ENCODE data around the gene ACTN3.
"Not testable (repeated sequence)": the region's sequence is repeated elsewhere in the genome, so short reads cannot be mapped to it uniquely, and the experiment has no call there.

The ACTN3 gene

DNA sequence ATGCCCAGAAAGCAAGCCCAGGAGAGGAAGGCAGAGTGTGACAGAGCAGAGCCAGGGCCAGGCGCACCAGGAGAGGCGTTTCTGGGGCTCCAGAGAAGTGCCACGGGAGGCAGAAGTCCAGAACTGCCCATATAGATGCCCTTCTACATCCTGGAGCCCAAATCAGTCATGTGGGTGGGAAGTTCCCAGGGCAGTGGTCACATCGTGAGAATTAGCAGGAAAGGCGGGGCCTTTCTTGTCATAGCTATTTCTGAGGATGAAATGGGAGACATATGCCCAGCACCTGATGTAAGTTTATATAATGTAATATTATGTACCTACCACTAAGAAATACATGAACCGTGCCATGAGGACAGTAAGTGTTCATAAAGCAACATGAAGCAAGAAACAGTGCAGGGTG, 13.9 kb upstream of the ACTN3 start:
- Mint-ChIP-seq H3K27me3 (no peaks in the 10 kb centered on the region), H3K4me3 (no peak overlapping the region), H3K36me3 (ENCODE audit: insufficient read depth) (peaks cover 36% of the 10 kb centered on the region), H3K9me3 (no peaks in the 10 kb centered on the region), H3K4me1 (ENCODE audit: low read depth in 2 of 2) (peaks cover 16 to 23% of the 10 kb centered on the region in 2 donors), H3K27ac (peak overlapping the region; percentile 75 to 89)
- ATAC-seq (replicated peaks) (no peak), DNase-seq (no peak)

DNA sequence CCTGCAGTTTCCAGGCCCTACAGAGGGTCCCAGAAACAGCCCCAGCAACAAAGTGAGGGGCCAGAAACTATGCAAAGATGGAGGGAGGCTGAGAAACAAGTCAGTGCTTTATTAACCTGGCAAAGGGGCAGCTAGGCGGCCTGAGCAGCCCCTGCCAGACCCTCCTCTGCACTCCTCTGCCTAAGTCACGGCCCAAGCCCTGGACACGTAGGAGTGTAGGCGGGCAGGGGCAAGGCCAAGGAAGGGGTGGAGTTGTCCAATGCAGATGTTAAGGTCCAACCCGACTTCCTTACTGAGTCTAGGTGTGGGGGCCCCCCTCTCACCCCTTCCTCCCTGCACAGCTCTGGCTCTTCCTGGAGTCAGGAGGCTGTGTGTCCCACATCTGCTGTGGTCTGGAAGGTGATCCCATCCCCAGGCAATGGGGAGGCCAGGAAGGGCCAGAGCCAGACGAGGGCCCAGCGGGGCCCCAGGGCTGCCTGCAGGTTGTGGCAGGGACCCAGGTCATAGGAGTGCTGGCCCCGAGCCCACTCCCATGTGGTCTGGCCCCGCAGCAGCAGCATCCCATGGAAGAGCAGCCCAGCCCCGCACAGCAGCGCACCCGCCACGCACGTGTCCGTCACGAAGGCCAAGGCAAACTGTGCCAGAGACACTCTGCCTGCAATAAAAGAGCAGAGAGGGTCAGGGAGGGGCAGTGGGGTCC, 7.4 kb upstream of the ACTN3 start:
- peak overlapping the region in 1 of 2 donors; percentile 38 for H3K27ac Mint-ChIP-seq

DNA sequence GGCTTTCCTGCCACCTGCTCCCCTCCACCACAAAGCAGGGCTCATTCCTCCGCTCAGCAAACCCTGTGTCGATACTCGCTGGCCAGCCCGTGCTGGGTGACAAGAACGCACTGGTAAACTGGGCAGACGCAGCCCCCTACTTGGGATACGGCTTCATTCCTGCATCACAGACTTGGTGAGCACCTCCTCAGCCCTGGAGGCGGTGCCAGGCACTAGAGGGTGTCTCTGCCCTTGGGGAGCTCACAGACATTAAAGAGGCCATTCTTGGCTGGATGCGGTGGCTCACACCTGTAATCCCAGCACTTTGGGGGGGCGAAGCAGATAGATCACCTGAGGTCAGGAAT, 6.9 kb upstream of the ACTN3 start:
- no peaks in the 10 kb centered on the region for H3K9me3 Mint-ChIP-seq
- no peak overlapping the region for H3K4me3 Mint-ChIP-seq
- no peak overlapping the region for H3K27ac Mint-ChIP-seq
- H3K27me3 Mint-ChIP-seq, result no peaks in the 10 kb centered on the region
- no peak for DNase-seq
- H3K36me3 Mint-ChIP-seq (ENCODE audit: insufficient read depth), result peaks cover 40% of the 10 kb centered on the region
- ATAC-seq (replicated peaks), result no peak
- peaks cover 31 to 38% of the 10 kb centered on the region in 2 donors for H3K4me1 Mint-ChIP-seq (ENCODE audit: low read depth in 2 of 2)

More for the DNA sequence above, 7.4 kb upstream of the ACTN3 start:
- no peaks in the 10 kb centered on the region for H3K9me3 Mint-ChIP-seq
- no peak overlapping the region for H3K4me3 Mint-ChIP-seq
- H3K4me1 Mint-ChIP-seq (ENCODE audit: low read depth in 2 of 2), result peaks cover 29 to 36% of the 10 kb centered on the region in 2 donors
- H3K36me3 Mint-ChIP-seq (ENCODE audit: insufficient read depth), result peaks cover 44% of the 10 kb centered on the region
- ATAC-seq (replicated peaks) (no peak), DNase-seq (no peak)
- H3K27me3 Mint-ChIP-seq, result no peaks in the 10 kb centered on the region

DNA sequence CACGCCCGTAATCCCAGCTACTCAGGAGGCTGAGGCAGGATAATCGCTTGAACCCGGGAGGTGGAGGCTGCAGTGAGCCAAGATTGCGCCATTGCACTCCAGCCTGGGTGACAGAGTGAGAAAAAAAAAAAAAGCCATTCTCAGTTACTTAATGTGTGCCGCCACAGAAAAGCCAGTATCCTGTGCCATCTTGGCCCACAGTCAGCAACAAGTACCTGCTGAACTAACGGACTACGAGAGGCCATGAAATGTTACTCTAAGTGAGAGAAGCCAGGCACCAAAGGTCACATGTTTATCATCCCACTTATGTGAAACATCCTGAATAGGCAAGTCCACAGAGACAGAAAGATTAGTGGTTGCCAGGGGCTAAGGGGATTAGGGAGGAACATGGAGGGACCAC, 6.1 kb upstream of the ACTN3 start:
- not testable (repeated sequence) for DNase-seq; H3K27me3 Mint-ChIP-seq; H3K4me3 Mint-ChIP-seq; H3K9me3 Mint-ChIP-seq; ATAC-seq (replicated peaks)
- peaks cover 32 to 38% of the 10 kb centered on the region in 2 donors for H3K4me1 Mint-ChIP-seq (ENCODE audit: low read depth in 2 of 2)
- peaks cover 36% of the 10 kb centered on the region for H3K36me3 Mint-ChIP-seq (ENCODE audit: insufficient read depth)
- H3K27ac Mint-ChIP-seq, result peak overlapping the region; percentile 80 to 86

DNA sequence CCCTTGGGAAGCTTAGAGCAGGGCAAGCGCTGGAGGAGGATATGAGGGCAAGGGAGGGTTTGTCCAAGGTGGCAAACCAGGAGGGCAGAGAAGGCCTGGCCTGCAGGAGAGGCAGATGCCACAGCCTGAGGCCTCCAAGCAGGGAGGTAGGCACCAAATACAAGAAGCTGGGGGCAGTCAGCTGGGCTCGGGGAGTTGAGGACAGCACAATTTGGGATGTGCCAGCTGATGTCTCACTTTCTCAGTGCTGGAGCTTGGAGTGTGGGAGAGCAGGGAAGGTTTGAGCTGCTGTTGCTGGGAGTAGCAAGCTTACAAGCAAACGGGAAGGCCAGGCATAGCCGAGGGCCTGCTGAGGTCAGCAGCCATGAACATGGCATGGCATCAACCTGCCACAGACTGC, 4.8 kb upstream of the ACTN3 start:
- DNase-seq (no peak), ATAC-seq (replicated peaks) (no peak)
- peak overlapping the region; percentile 38 to 94 for H3K4me3 Mint-ChIP-seq
- no peaks in the 10 kb centered on the region for H3K9me3 Mint-ChIP-seq
- H3K27ac Mint-ChIP-seq, result peak overlapping the region in 1 of 2 donors; percentile 86
- H3K4me1 Mint-ChIP-seq (ENCODE audit: low read depth in 2 of 2), result peaks cover 35 to 40% of the 10 kb centered on the region in 2 donors
- H3K27me3 Mint-ChIP-seq, result no peaks in the 10 kb centered on the region
- peaks cover 28% of the 10 kb centered on the region for H3K36me3 Mint-ChIP-seq (ENCODE audit: insufficient read depth)

DNA sequence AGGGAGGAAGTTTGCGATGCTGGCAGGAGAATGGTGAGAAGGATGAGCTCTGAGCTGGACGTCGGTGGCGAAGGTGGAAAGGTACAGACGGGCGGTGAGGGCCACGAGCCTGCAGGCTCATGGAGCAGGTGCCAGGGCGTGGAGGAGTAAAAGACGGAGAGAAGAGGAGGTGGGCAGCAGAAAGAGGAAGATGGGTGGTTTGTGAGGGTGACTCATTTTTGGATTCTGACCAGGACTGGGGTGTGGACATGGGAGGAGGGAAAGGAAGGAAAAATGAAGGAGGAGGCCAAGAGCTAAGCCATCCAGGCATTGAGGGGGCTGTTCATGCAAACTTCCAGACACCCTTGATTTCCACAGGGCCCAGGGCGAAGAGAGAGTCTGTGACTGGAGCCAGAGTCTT, 4.3 kb upstream of the ACTN3 start:
- no peaks in the 10 kb centered on the region for H3K27me3 Mint-ChIP-seq
- peak overlapping the region; percentile 38 to 94 for H3K4me3 Mint-ChIP-seq
- ATAC-seq (replicated peaks) (no peak), DNase-seq (no peak)
- H3K36me3 Mint-ChIP-seq (ENCODE audit: insufficient read depth), result peaks cover 23% of the 10 kb centered on the region
- H3K4me1 Mint-ChIP-seq (ENCODE audit: low read depth in 2 of 2), result peaks cover 35 to 40% of the 10 kb centered on the region in 2 donors
- peak overlapping the region; percentile 86 to 93 for H3K27ac Mint-ChIP-seq
- H3K9me3 Mint-ChIP-seq, result no peaks in the 10 kb centered on the region

DNA sequence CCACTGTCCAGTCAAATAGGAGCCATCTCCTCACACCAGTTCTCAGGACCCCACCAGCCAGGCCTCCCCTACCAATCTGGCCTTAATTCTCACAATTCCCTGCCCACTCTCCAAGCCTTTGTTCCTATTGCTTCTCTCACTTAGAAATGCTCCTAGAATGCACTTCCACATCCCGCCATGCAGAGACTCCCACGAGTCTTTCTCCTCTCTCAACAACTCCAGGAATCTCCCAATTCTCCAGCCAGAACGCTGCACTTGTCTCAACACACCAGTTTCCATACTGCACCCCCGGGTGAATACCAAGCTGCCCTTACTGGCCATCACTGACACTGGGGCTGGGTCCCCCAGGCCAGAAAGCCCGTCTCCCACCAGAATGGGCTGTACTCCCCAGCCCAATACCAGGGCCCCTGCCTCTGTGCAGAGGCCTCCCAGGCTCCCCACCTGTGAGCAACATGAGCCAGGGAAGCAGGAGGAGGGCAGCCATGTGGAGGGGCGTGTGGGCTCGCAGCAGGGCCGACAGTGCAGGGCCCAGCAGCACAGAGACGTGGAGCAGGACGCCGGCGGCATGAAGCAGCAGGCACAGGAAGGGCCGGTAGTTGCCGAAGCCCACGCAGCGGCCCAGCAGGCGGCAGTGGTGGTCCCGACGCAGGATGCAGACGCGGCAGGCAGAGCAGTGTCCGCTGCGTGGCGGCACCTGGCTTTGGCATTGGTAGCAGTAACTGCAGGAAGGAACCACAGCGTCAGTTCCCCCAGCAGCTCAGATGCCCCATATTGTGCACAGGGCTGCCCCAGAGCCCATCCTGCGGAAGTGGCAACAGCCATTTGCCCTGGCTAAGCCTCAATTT, 3.2 kb upstream of the ACTN3 start:
- peak overlapping the region; percentile 89 to 94 for H3K4me3 Mint-ChIP-seq
- DNase-seq (peak; percentile 68 to 75 (median 73)), ATAC-seq (replicated peaks) (peak; percentile 78)
- no peaks in the 10 kb centered on the region for H3K27me3 Mint-ChIP-seq
- peaks cover 17% of the 10 kb centered on the region for H3K36me3 Mint-ChIP-seq (ENCODE audit: insufficient read depth)
- peaks cover 35 to 40% of the 10 kb centered on the region in 2 donors for H3K4me1 Mint-ChIP-seq (ENCODE audit: low read depth in 2 of 2)
- H3K27ac Mint-ChIP-seq, result peak overlapping the region; percentile 86 to 93
- no peaks in the 10 kb centered on the region for H3K9me3 Mint-ChIP-seq

DNA sequence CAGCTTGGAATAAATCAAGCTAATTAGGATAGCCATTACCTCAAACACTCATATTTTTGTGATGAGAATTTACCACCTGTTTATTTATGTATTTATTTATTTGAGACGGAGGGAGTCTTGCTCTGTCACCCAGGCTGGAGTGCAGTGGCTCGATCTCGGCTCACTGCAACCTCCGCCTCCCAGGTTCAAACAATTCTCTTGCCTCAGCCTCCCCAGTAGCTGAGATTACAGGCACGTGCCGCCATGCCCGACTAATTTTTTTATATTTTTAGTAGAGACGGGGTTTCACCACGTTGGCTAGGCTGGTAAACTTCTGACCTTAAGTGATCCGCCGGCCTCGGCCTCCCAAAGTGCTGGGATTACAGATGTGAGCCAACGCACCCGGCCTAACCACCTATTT, 1.8 kb upstream of the ACTN3 start:
- not testable (repeated sequence) for ATAC-seq (replicated peaks); H3K27me3 Mint-ChIP-seq; DNase-seq; H3K9me3 Mint-ChIP-seq
- Mint-ChIP-seq H3K27ac (peak overlapping the region; percentile 86 to 93), H3K36me3 (ENCODE audit: insufficient read depth) (peaks cover 13% of the 10 kb centered on the region), H3K4me3 (peak overlapping the region; percentile 89 to 94), H3K4me1 (ENCODE audit: low read depth in 2 of 2) (peaks cover 35 to 40% of the 10 kb centered on the region in 2 donors)

DNA sequence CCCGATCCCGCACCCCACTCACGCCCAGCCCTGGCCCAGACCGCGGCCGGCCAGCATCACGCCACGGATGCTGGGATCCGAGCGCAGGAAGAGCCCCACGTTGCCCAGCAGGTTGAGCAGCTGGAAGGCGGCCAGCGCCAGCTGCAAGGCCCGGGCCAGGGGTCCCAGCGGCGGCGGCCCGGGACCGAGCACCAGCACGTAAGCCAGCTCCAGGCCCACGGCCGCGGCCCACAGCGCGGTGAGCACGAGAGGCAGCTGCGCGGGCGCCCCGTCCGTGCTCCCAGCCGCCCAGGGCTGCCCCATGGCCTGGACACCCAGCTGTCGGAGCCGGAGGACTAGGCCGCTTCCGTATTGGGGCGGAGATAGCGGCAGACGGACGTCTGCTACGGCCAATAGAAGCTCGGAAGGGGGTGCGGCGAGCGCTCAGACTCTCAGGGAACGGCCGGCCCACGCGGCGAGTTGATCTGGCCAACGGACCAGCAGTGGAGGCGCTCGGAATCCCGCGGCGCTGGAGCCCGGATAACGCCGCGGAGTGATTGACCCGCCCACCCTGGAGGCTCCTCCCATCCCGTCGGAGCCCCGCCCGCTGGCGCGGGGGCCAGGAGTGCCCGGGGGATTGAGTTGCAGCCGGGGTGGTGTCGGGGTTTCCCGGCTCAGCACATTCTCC, 869 bp upstream of the ACTN3 start, which contains the start of gene ZDHHC24:
TSS of gene ZDHHC24 (minus strand) at position 348 of the 667 bp plus-strand sequence. CDS start at position 303, 45 bp downstream.
- ATAC-seq (replicated peaks), result peak; percentile 79
- H3K27me3 Mint-ChIP-seq, result no peaks in the 10 kb centered on the region
- peak within 1 kb of the TSS; percentile 89 to 94 for H3K4me3 Mint-ChIP-seq
- peaks cover 8% of the 10 kb centered on the region for H3K36me3 Mint-ChIP-seq (ENCODE audit: insufficient read depth)
- peaks cover 35 to 40% of the 10 kb centered on the region in 2 donors for H3K4me1 Mint-ChIP-seq (ENCODE audit: low read depth in 2 of 2)
- H3K9me3 Mint-ChIP-seq, result no peaks in the 10 kb centered on the region
- H3K27ac Mint-ChIP-seq, result peak within 1 kb of the TSS; percentile 86 to 93
- DNase-seq, result peak; percentile 83 to 87 (median 86)

DNA sequence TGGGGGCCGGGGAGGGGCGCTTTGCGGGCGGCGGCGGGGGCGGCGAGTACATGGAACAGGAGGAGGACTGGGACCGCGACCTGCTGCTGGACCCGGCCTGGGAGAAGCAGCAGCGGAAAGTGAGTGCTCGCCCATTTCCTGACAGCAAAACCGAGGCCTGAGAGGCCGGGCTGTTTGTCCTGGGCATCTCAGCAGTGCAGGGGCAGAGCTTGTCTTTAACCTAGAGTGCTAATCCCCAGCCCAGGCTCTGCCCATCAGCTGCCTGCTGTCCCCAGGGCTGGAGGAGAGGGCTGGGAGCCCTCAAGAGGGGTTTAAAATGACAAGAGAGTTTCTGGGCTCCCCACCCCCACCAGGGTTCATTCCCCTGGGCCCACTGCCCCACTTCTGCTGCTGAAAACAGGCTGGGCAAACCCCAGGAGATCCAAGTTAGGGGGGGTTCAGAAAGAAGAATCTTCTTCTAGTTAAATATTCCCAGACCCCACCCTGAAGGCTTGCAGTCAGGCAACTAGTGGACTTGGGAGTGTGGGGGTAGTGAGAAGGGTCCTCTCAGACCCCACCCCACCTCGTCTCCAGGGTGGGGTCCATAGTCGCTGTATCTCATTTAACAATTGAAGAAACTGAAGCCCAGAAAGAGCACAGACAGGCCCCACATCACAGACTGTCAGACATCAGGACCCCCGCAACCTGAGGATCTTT, 411 bp downstream of the ACTN3 start:
- Mint-ChIP-seq H3K4me3 (peak overlapping the region; percentile 89 to 94), H3K36me3 (ENCODE audit: insufficient read depth) (no peaks in the 10 kb centered on the region), H3K27me3 (no peaks in the 10 kb centered on the region), H3K4me1 (ENCODE audit: low read depth in 2 of 2) (peaks cover 28 to 31% of the 10 kb centered on the region in 2 donors), H3K27ac (peak overlapping the region; percentile 86 to 93), H3K9me3 (no peaks in the 10 kb centered on the region)
- no peak for ATAC-seq (replicated peaks)
- no peak for DNase-seq

DNA sequence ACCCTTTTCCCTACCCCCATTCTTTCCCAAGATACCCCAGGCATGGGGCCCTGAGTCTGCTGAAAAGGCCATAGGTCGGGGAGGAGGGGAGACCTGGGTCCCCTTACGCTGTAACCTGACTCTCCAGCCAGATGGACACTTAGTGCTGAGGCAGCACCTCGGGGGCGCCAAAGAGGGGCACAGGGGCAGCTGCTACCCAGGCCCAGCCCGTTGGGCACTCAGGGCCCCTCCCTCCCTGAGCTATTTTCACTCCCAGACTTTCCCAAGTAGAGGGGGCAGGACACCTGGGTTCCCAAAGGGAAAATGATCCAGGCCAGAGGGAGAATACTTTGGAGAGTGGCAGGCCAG, 933 bp downstream of the ACTN3 start:
- DNase-seq (no peak), ATAC-seq (replicated peaks) (no peak)
- Mint-ChIP-seq H3K36me3 (ENCODE audit: insufficient read depth) (no peaks in the 10 kb centered on the region), H3K9me3 (no peaks in the 10 kb centered on the region), H3K4me3 (peak overlapping the region; percentile 41 to 89), H3K27me3 (no peaks in the 10 kb centered on the region), H3K27ac (no peak overlapping the region), H3K4me1 (ENCODE audit: low read depth in 2 of 2) (peaks cover 23 to 26% of the 10 kb centered on the region in 2 donors)

DNA sequence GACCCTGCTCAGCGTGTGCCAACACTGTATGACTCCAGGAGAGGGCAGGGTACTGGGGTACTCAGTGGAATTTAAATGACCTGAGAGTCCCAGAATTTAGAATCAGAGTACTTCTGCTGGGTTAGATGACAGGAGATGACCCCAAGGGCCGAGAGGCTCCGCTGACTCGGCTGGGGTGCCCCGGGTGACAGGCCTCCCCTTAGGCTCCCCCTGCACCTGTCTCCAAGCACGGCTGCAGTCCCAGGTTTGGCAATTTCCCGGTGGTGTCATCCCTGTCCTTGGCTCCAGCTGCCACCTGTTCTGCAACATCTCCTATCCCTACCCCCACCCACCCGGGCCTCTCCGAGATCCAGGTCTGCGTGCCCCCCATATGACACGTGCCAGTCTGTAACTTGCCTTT, 1.3 kb downstream of the ACTN3 start:
- H3K27ac Mint-ChIP-seq, result no peak overlapping the region
- H3K9me3 Mint-ChIP-seq, result no peaks in the 10 kb centered on the region

More for the DNA sequence above, 1.3 kb downstream of the ACTN3 start:
- no peak for DNase-seq
- no peaks in the 10 kb centered on the region for H3K27me3 Mint-ChIP-seq
- ATAC-seq (replicated peaks), result no peak
- H3K4me1 Mint-ChIP-seq (ENCODE audit: low read depth in 2 of 2), result peaks cover 21 to 24% of the 10 kb centered on the region in 2 donors
- H3K4me3 Mint-ChIP-seq, result peak overlapping the region; percentile 41 to 89
- no peaks in the 10 kb centered on the region for H3K36me3 Mint-ChIP-seq (ENCODE audit: insufficient read depth)
